ENCODE data around the gene MGARP. TPM values are rescaled to one million over a fixed set of nuclear protein-coding genes. Genes with fewer than 3 reads are reported as not detected.
"Not testable (repeated sequence)": the region's sequence is repeated elsewhere in the genome, so short reads cannot be mapped to it uniquely, and the experiment has no call there.

MGARP gene
- total and polyA plus RNA-seq, 2 donors (not counting 1 experiment from before 2014, with no cell fraction given): 15.2 to 18.2 TPM

GRCh38 chr4:139322070-139322469 is 42.0 kb upstream of the MGARP start:
- H3K9me3 ChIP-seq (ENCODE audit: control insufficient read depth, insufficient read depth, low read depth, low read length); H3K4me3 ChIP-seq (replicated peaks in 1 of 4; ENCODE audit: control extremely low read depth in 1 of 4, insufficient read depth in 1 of 4, low read depth in 3 of 4, low read length in 4 of 4); DNase-seq (ENCODE audit: low read depth in 2 of 2); H3K4me1 ChIP-seq (ENCODE audit: control insufficient read depth, extremely low read depth, insufficient read depth, low read length); H3K9ac ChIP-seq (ENCODE audit: insufficient read depth, low read length); H3K27me3 ChIP-seq (ENCODE audit: control insufficient read depth, insufficient read depth, low read length); H3K4me2 ChIP-seq (ENCODE audit: extremely low read depth, insufficient read depth, low read length); H2AFZ ChIP-seq (ENCODE audit: low read length); H3K36me3 ChIP-seq (ENCODE audit: control insufficient read depth, insufficient read depth, low read length); H3K27ac ChIP-seq (ENCODE audit: insufficient read depth, low read length); H4K20me1 ChIP-seq (ENCODE audit: control insufficient read depth, extremely low read depth, insufficient read depth, low read length): not testable (repeated sequence)
- H3K79me2 ChIP-seq (ENCODE audit: control insufficient read depth, insufficient read depth, low read length): peaks cover 86% of the 10 kb centered on the region

DNA sequence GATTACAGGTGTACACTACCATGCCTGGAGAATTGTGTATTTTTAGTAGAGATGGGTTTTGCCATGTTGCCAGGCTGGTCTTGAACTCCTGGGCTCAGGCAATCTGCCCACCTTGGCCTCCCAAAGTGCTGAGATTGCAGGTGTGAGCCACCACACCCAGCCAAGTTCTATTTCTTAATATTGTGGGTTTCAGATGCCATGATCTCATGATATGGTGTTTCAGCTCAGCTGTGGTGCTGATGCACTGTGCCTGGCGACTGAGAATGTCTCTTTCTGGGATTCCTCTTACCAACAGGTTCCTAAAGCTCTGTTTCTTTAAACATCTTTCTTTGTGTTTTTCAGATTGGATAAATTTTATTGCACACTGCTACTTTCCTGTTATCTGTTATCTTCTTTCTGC is 39.5 kb upstream of the MGARP start:
- DNase-seq (ENCODE audit: low read depth in 2 of 2): no peak
- TF ChIP-seq, protein P1, sequence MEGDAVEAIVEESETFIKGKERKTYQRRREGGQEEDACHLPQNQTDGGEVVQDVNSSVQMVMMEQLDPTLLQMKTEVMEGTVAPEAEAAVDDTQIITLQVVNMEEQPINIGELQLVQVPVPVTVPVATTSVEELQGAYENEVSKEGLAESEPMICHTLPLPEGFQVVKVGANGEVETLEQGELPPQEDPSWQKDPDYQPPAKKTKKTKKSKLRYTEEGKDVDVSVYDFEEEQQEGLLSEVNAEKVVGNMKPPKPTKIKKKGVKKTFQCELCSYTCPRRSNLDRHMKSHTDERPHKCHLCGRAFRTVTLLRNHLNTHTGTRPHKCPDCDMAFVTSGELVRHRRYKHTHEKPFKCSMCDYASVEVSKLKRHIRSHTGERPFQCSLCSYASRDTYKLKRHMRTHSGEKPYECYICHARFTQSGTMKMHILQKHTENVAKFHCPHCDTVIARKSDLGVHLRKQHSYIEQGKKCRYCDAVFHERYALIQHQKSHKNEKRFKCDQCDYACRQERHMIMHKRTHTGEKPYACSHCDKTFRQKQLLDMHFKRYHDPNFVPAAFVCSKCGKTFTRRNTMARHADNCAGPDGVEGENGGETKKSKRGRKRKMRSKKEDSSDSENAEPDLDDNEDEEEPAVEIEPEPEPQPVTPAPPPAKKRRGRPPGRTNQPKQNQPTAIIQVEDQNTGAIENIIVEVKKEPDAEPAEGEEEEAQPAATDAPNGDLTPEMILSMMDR (conservative IDR thresholded peaks at IDR 0.05 in 1 of 2, IDR thresholded peaks at IDR 0.05 in 1 of 2; ENCODE audit: low read depth in 1 of 2, low read length in 2 of 2): no peak
- no peak for TF ChIP-seq EZH2 (IDR thresholded peaks at IDR 0.05; ENCODE audit: low read length, missing control alignments)
- H4K20me1 ChIP-seq (ENCODE audit: control insufficient read depth, extremely low read depth, insufficient read depth, low read length): no peaks in the 10 kb centered on the region

DNA sequence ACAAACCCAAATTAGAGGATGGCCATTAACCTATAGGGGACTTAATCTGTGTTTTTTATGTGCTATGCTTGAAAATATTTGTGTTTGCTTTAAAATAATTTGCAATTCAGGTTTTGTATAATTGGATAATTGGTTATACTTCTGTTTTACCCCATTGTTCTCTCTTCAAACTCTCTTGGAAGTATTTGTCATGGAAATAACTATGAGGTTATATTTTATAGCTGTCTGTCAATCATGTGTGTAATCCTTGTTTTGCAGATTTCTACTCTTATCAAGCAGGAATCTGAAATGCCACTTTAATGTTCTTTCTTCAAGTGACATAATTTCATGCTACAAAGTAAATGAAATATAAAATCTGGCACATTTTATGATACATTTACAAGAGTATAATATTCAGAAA is 37.6 kb upstream of the MGARP start:
- Histone ChIP-seq H4K20me1 (ENCODE audit: control insufficient read depth, extremely low read depth, insufficient read depth, low read length) (no peaks in the 10 kb centered on the region), H3K9ac (ENCODE audit: insufficient read depth, low read length) (no peak overlapping the region), H3K27ac (ENCODE audit: insufficient read depth, low read length) (no peak overlapping the region), H3K4me3 (replicated peaks in 1 of 4; ENCODE audit: control extremely low read depth in 1 of 4, insufficient read depth in 1 of 4, low read depth in 3 of 4, low read length in 4 of 4) (no peak overlapping the region), H2AFZ (ENCODE audit: low read length) (no peak overlapping the region), H3K27me3 (ENCODE audit: control insufficient read depth, insufficient read depth, low read length) (no peaks in the 10 kb centered on the region), H3K4me2 (ENCODE audit: extremely low read depth, insufficient read depth, low read length) (no peak overlapping the region), H3K4me1 (ENCODE audit: control insufficient read depth, extremely low read depth, insufficient read depth, low read length) (no peaks in the 10 kb centered on the region), H3K36me3 (ENCODE audit: control insufficient read depth, insufficient read depth, low read length) (no peaks in the 10 kb centered on the region), H3K9me3 (ENCODE audit: control insufficient read depth, insufficient read depth, low read depth, low read length) (no peaks in the 10 kb centered on the region), H3K79me2 (ENCODE audit: control insufficient read depth, insufficient read depth, low read length) (peaks cover 95% of the 10 kb centered on the region)
- DNase-seq (ENCODE audit: low read depth in 2 of 2): no peak
- TF ChIP-seq EZH2 (IDR thresholded peaks at IDR 0.05; ENCODE audit: low read length, missing control alignments): no peak
- TF ChIP-seq, protein P1 (conservative IDR thresholded peaks at IDR 0.05 in 1 of 2, IDR thresholded peaks at IDR 0.05 in 1 of 2; ENCODE audit: low read depth in 1 of 2, low read length in 2 of 2): no peak

More for the DNA sequence above, 39.5 kb upstream of the MGARP start:
- Histone ChIP-seq H3K27ac (ENCODE audit: insufficient read depth, low read length) (no peak overlapping the region), H3K9ac (ENCODE audit: insufficient read depth, low read length) (no peak overlapping the region), H3K9me3 (ENCODE audit: control insufficient read depth, insufficient read depth, low read depth, low read length) (no peaks in the 10 kb centered on the region), H3K79me2 (ENCODE audit: control insufficient read depth, insufficient read depth, low read length) (peaks cover 87% of the 10 kb centered on the region), H2AFZ (ENCODE audit: low read length) (no peak overlapping the region), H3K27me3 (ENCODE audit: control insufficient read depth, insufficient read depth, low read length) (no peaks in the 10 kb centered on the region), H3K4me3 (replicated peaks in 1 of 4; ENCODE audit: control extremely low read depth in 1 of 4, insufficient read depth in 1 of 4, low read depth in 3 of 4, low read length in 4 of 4) (no peak overlapping the region), H3K4me1 (ENCODE audit: control insufficient read depth, extremely low read depth, insufficient read depth, low read length) (peaks cover 3% of the 10 kb centered on the region), H3K36me3 (ENCODE audit: control insufficient read depth, insufficient read depth, low read length) (no peaks in the 10 kb centered on the region), H3K4me2 (ENCODE audit: extremely low read depth, insufficient read depth, low read length) (no peak overlapping the region)

Data from fibroblast of lung (primary cell).